ENCODE measurements around the gene HAGH.

Gene HAGH

DNA sequence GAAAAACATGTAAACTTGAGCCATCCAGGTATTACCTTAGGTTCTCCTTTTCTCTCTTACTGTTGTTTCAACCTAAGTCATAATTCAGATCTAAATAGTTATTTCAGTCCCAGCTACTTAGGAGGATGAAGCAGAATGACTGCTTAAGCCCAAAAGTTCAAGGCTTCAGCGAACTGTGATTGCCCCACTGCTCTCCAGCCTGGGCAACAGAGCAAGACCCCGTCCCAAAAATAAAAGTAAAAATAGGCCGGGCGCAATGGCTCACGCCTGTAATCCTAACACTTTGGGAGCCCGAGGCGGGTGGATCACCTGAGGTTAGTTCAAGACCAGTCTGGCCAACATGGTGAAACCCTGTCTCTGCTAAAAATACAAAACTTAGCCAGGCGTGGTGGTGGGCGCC is 35.8 kb upstream of the HAGH start:
- DNase-seq (no peak), ATAC-seq (ENCODE audit: insufficient read depth, low read depth) (no peak)
- H3K9me3 ChIP-seq (ENCODE audit: insufficient read depth, low read length, severe bottlenecking): no peaks in the 10 kb centered on the region
- H3K79me2 ChIP-seq (ENCODE audit: insufficient read depth, low read length): no peaks in the 10 kb centered on the region
- H3K27me3 ChIP-seq (ENCODE audit: insufficient read depth, low read length, poor library complexity): peaks cover 29% of the 10 kb centered on the region
- no peak for TF ChIP-seq EZH2 (IDR thresholded peaks at IDR 0.05; ENCODE audit: borderline replicate concordance, low read depth, low read length, severe bottlenecking)
- TF ChIP-seq, protein P1, sequence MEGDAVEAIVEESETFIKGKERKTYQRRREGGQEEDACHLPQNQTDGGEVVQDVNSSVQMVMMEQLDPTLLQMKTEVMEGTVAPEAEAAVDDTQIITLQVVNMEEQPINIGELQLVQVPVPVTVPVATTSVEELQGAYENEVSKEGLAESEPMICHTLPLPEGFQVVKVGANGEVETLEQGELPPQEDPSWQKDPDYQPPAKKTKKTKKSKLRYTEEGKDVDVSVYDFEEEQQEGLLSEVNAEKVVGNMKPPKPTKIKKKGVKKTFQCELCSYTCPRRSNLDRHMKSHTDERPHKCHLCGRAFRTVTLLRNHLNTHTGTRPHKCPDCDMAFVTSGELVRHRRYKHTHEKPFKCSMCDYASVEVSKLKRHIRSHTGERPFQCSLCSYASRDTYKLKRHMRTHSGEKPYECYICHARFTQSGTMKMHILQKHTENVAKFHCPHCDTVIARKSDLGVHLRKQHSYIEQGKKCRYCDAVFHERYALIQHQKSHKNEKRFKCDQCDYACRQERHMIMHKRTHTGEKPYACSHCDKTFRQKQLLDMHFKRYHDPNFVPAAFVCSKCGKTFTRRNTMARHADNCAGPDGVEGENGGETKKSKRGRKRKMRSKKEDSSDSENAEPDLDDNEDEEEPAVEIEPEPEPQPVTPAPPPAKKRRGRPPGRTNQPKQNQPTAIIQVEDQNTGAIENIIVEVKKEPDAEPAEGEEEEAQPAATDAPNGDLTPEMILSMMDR (IDR thresholded peaks at IDR 0.05; ENCODE audit: borderline replicate concordance, extremely low read depth, low read length, poor library complexity, severe bottlenecking): no peak
- no peaks in the 10 kb centered on the region for H3K4me1 ChIP-seq (ENCODE audit: insufficient read depth, low read length)
- no peaks in the 10 kb centered on the region for H4K20me1 ChIP-seq (ENCODE audit: insufficient read depth, low read length)
- no peaks in the 10 kb centered on the region for H3K36me3 ChIP-seq (ENCODE audit: insufficient read depth, low read length)
- no peak overlapping the region for H2AFZ ChIP-seq (ENCODE audit: low read depth, low read length)
- H3K27ac ChIP-seq (ENCODE audit: low read length): no peak overlapping the region
- H3K9ac ChIP-seq (ENCODE audit: low read depth, low read length): no peak overlapping the region
- no peak overlapping the region for H3K4me3 ChIP-seq (ENCODE audit: low read depth in 1 of 2, low read length in 2 of 2)
- H3K4me2 ChIP-seq (ENCODE audit: insufficient read depth, low read length): no peak overlapping the region

DNA sequence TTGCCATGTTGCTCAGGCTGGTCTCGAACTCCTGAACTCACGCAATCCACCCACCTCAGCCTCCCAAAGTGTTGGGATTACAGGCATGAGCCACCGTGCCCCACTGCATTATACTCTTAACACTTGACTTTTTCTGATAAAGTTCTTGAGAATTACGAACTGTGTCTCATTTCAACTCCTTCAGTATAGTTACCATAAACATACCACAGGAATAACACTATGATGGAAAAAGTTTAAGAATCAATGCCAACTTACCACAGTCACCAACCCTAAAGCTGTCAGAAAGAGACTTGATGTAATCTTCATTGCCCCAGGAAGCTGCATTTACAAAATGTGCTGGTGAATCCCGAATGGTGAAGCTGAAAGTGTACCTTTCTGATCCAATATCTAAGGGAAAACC is 35.1 kb upstream of the HAGH start:
- Histone ChIP-seq H3K4me1 (ENCODE audit: insufficient read depth, low read length) (no peaks in the 10 kb centered on the region), H3K27me3 (ENCODE audit: insufficient read depth, low read length, poor library complexity) (peaks cover 33% of the 10 kb centered on the region), H3K4me2 (ENCODE audit: insufficient read depth, low read length) (no peak overlapping the region), H3K27ac (ENCODE audit: low read length) (no peak overlapping the region), H3K9me3 (ENCODE audit: insufficient read depth, low read length, severe bottlenecking) (no peaks in the 10 kb centered on the region), H3K36me3 (ENCODE audit: insufficient read depth, low read length) (no peaks in the 10 kb centered on the region), H2AFZ (ENCODE audit: low read depth, low read length) (no peak overlapping the region), H3K9ac (ENCODE audit: low read depth, low read length) (no peak overlapping the region), H3K79me2 (ENCODE audit: insufficient read depth, low read length) (no peaks in the 10 kb centered on the region), H3K4me3 (ENCODE audit: low read depth in 1 of 2, low read length in 2 of 2) (no peak overlapping the region), H4K20me1 (ENCODE audit: insufficient read depth, low read length) (no peaks in the 10 kb centered on the region)
- TF ChIP-seq, protein P1 (IDR thresholded peaks at IDR 0.05; ENCODE audit: borderline replicate concordance, extremely low read depth, low read length, poor library complexity, severe bottlenecking): no peak
- TF ChIP-seq EZH2 (IDR thresholded peaks at IDR 0.05; ENCODE audit: borderline replicate concordance, low read depth, low read length, severe bottlenecking): no peak
- no peak for DNase-seq
- ATAC-seq (ENCODE audit: insufficient read depth, low read depth): no peak

DNA sequence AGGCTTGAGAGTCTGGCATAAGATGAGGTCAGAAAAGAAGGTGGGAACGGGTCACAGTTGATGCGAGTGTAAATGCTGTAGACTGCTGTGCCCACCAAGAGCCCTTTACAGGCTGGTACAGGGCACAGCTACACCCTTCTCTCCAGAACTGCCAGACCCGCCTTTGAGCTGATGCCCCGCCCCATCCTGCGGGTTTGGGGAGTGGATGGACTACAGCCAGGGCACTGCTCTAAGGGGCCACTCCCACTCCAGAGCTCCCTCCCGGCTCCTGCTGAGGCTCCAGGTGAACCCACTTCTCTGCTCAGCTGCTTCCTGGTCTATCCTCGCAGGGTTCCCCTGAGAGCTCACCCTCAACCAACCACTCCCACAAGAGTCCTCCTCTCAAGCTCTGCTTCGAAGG is 33.0 kb upstream of the HAGH start:
- Histone ChIP-seq H3K27me3 (ENCODE audit: insufficient read depth, low read length, poor library complexity) (peaks cover 30% of the 10 kb centered on the region), H2AFZ (ENCODE audit: low read depth, low read length) (no peak overlapping the region), H3K4me3 (ENCODE audit: low read depth in 1 of 2, low read length in 2 of 2) (no peak overlapping the region), H3K4me1 (ENCODE audit: insufficient read depth, low read length) (peaks cover 9% of the 10 kb centered on the region), H3K79me2 (ENCODE audit: insufficient read depth, low read length) (no peaks in the 10 kb centered on the region), H3K27ac (ENCODE audit: low read length) (no peak overlapping the region), H3K36me3 (ENCODE audit: insufficient read depth, low read length) (no peaks in the 10 kb centered on the region), H3K4me2 (ENCODE audit: insufficient read depth, low read length) (no peak overlapping the region), H3K9ac (ENCODE audit: low read depth, low read length) (no peak overlapping the region), H3K9me3 (ENCODE audit: insufficient read depth, low read length, severe bottlenecking) (no peaks in the 10 kb centered on the region), H4K20me1 (ENCODE audit: insufficient read depth, low read length) (no peaks in the 10 kb centered on the region)
- TF ChIP-seq, protein P1 (IDR thresholded peaks at IDR 0.05; ENCODE audit: borderline replicate concordance, extremely low read depth, low read length, poor library complexity, severe bottlenecking): no peak
- DNase-seq (no peak), ATAC-seq (ENCODE audit: insufficient read depth, low read depth) (no peak)
